ENCODE results near the gene IER5L. TPM values are rescaled to one million over a fixed set of nuclear protein-coding genes. Genes with fewer than 3 reads are reported as not detected.
"Not testable (repeated sequence)": the region's sequence is repeated elsewhere in the genome, so short reads cannot be mapped to it uniquely, and the experiment has no call there.

IER5L gene
- total and polyA plus RNA-seq, 7 donors: 2.3 to 17.4 (median 6.7) TPM

GRCh38 chr9:129195606-129196005, 17.5 kb upstream of the IER5L start:
- intact Hi-C loops (cut with DNase I): no loop called here
- no peaks in the 10 kb centered on the region for H3K36me3 ChIP-seq
- no peaks in the 10 kb centered on the region for H3K27me3 ChIP-seq
- peaks cover 0 to 3% (median 0%) of the 10 kb centered on the region in 4 donors for H3K9me3 ChIP-seq
- no peak overlapping the region for H3K27ac ChIP-seq
- peaks cover 0 to 14% (median 8%) of the 10 kb centered on the region in 4 donors for H3K4me1 ChIP-seq
- DNase-seq: no peak
- H3K4me3 ChIP-seq: no peak overlapping the region
- WGBS, 2 donors: 89 to 93% methylated on average over 10 of the region's 10 CpGs
- no peak for TF ChIP-seq POLR2A (IDR thresholded peaks at IDR 0.05)
- TF ChIP-seq EP300 (IDR thresholded peaks at IDR 0.05): no peak

- WGBS, 2 donors: 52 to 64% methylated on average over 3 of the region's 3 CpGs
- peaks cover 0 to 3% (median 0%) of the 10 kb centered on the region in 4 donors for H3K9me3 ChIP-seq
- H3K4me3 ChIP-seq: no peak overlapping the region
- intact Hi-C loops (cut with DNase I): no loop called here
- no peak for TF ChIP-seq POLR2AphosphoS5 (IDR thresholded peaks at IDR 0.05)
- TF ChIP-seq CTCF (IDR thresholded peaks at IDR 0.05): no peak
- no peak for TF ChIP-seq EP300 (IDR thresholded peaks at IDR 0.05)
- no peak for TF ChIP-seq POLR2A (IDR thresholded peaks at IDR 0.05)
- no peak overlapping the region for H3K27ac ChIP-seq
- no peaks in the 10 kb centered on the region for H3K36me3 ChIP-seq
- H3K27me3 ChIP-seq: no peaks in the 10 kb centered on the region
- no peak for DNase-seq
- H3K4me1 ChIP-seq: peaks cover 0 to 14% (median 8%) of the 10 kb centered on the region in 4 donors
Measured at GRCh38 chr9:129194221-129194620, 16.2 kb upstream of the IER5L start.

GRCh38 chr9:129193655-129194054, 15.6 kb upstream of the IER5L start:
- peaks cover 0 to 3% (median 0%) of the 10 kb centered on the region in 4 donors for H3K9me3 ChIP-seq
- H3K27me3 ChIP-seq: no peaks in the 10 kb centered on the region
- peaks cover 0 to 13% (median 8%) of the 10 kb centered on the region in 4 donors for H3K4me1 ChIP-seq
- H3K36me3 ChIP-seq: no peaks in the 10 kb centered on the region
- 87 to 88% methylated on average over 7 of the region's 7 CpGs for WGBS, 2 donors
- no peak for DNase-seq
- H3K4me3 ChIP-seq: no peak overlapping the region
- no peak for TF ChIP-seq CTCF (IDR thresholded peaks at IDR 0.05)
- no peak for TF ChIP-seq POLR2A (IDR thresholded peaks at IDR 0.05)
- TF ChIP-seq EP300 (IDR thresholded peaks at IDR 0.05): no peak
- no peak overlapping the region for H3K27ac ChIP-seq
- intact Hi-C loops (cut with DNase I): no loop called here

GRCh38 chr9:129191234-129191633, 13.2 kb upstream of the IER5L start:
- Histone ChIP-seq H3K4me1 (no peaks in the 10 kb centered on the region), H3K4me3 (no peak overlapping the region), H3K9me3 (peaks cover 0 to 3% (median 0%) of the 10 kb centered on the region in 4 donors), H3K36me3 (no peaks in the 10 kb centered on the region), H3K27me3 (no peaks in the 10 kb centered on the region), H3K27ac (no peak overlapping the region)
- intact Hi-C loops (cut with DNase I): no loop called here
- TF ChIP-seq POLR2AphosphoS5 (IDR thresholded peaks at IDR 0.05): no peak
- no peak for TF ChIP-seq EP300 (IDR thresholded peaks at IDR 0.05)
- TF ChIP-seq POLR2A (IDR thresholded peaks at IDR 0.05): no peak
- no peak for TF ChIP-seq CTCF (IDR thresholded peaks at IDR 0.05)
- no peak for DNase-seq
- WGBS, 2 donors: 92% methylated on average over 7 of the region's 7 CpGs

GRCh38 chr9:129189971-129190370, 11.9 kb upstream of the IER5L start:
- H3K9me3 ChIP-seq; H3K36me3 ChIP-seq; H3K4me3 ChIP-seq; DNase-seq; H3K4me1 ChIP-seq; intact Hi-C loops (cut with DNase I); H3K27ac ChIP-seq; H3K27me3 ChIP-seq: not testable (repeated sequence)
- 94 to 96% methylated on average over 8 of the region's 8 CpGs for WGBS, 2 donors

- H3K27me3 ChIP-seq: no peaks in the 10 kb centered on the region
- H3K4me1 ChIP-seq: no peaks in the 10 kb centered on the region
- no peaks in the 10 kb centered on the region for H3K36me3 ChIP-seq
- peaks cover 0 to under 1% (median 0%) of the 10 kb centered on the region in 4 donors for H3K9me3 ChIP-seq
- TF ChIP-seq EP300 (IDR thresholded peaks at IDR 0.05) (no peak), POLR2AphosphoS5 (IDR thresholded peaks at IDR 0.05) (no peak), CTCF (IDR thresholded peaks at IDR 0.05) (no peak), POLR2A (IDR thresholded peaks at IDR 0.05) (no peak)
- intact Hi-C loops (cut with DNase I): no loop called here
- 88 to 91% methylated on average over 1 of the region's 1 CpG for WGBS, 2 donors
- no peak for DNase-seq
- H3K27ac ChIP-seq: no peak overlapping the region
- no peak overlapping the region for H3K4me3 ChIP-seq
Measured at GRCh38 chr9:129187042-129187441, 9.0 kb upstream of the IER5L start.

All from sigmoid colon (tissue), 7 donors.